WERI-Rb-1 (cell line): ENCODE results near the gene PARVA.

Source experiments
- DNase-seq: peaks from one replicate; pipeline ENCODE4 v3.0.0-alpha.2; 2020
- H3K27ac ChIP-seq: fragments of 250-450 bp; sonication (Bioruptor Pico); 2 replicates; pipeline ENCODE4 v1.5.1; 2020; ENCODE audit warnings: mild to moderate bottlenecking, moderate library complexity
- H3K27me3 ChIP-seq: fragments of 250-450 bp; sonication (Bioruptor Pico); 2 replicates; pipeline ENCODE4 v1.5.1; 2021; ENCODE audit warnings: mild to moderate bottlenecking, low read depth, moderate library complexity; ENCODE audit not compliant: insufficient read depth, severe bottlenecking
- H3K36me3 ChIP-seq: fragments of 250-450 bp; sonication (Bioruptor Pico); 2 replicates; pipeline ENCODE4 v1.5.1; 2020; ENCODE audit warnings: mild to moderate bottlenecking, moderate library complexity
- H3K4me3 ChIP-seq: 2 replicates; pipeline ENCODE4 v1.5.1; 2011; ENCODE audit warnings: low read depth, mild to moderate bottlenecking, control low read depth, low read length
- H3K9me3 ChIP-seq: fragments of 250-450 bp; sonication (Bioruptor Pico); 2 replicates; pipeline ENCODE4 v1.5.1; 2021; ENCODE audit warnings: mild to moderate bottlenecking, moderate library complexity; ENCODE audit not compliant: severe bottlenecking
- TF ChIP-seq, protein P1 (sequence below): IDR thresholded peaks from 2 replicates; pipeline ENCODE4 v1.5.1; 2011; ENCODE audit warnings: low read depth, mild to moderate bottlenecking, control low read depth, inconsistent platforms, low read length

PARVA gene

GRCh38 chr11:12528487-12528886 is 151.1 kb downstream of the PARVA start:
- TF ChIP-seq, protein P1, sequence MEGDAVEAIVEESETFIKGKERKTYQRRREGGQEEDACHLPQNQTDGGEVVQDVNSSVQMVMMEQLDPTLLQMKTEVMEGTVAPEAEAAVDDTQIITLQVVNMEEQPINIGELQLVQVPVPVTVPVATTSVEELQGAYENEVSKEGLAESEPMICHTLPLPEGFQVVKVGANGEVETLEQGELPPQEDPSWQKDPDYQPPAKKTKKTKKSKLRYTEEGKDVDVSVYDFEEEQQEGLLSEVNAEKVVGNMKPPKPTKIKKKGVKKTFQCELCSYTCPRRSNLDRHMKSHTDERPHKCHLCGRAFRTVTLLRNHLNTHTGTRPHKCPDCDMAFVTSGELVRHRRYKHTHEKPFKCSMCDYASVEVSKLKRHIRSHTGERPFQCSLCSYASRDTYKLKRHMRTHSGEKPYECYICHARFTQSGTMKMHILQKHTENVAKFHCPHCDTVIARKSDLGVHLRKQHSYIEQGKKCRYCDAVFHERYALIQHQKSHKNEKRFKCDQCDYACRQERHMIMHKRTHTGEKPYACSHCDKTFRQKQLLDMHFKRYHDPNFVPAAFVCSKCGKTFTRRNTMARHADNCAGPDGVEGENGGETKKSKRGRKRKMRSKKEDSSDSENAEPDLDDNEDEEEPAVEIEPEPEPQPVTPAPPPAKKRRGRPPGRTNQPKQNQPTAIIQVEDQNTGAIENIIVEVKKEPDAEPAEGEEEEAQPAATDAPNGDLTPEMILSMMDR = no peak
- no peak for DNase-seq
- H3K27ac ChIP-seq = no peak overlapping the region
- no peak overlapping the region for H3K4me3 ChIP-seq
- no peaks in the 10 kb centered on the region for H3K36me3 ChIP-seq
- no peaks in the 10 kb centered on the region for H3K9me3 ChIP-seq
- no peaks in the 10 kb centered on the region for H3K27me3 ChIP-seq

GRCh38 chr11:12529041-12529440 is 151.7 kb downstream of the PARVA start:
- Histone ChIP-seq H3K27me3 (no peaks in the 10 kb centered on the region), H3K27ac (no peak overlapping the region), H3K36me3 (no peaks in the 10 kb centered on the region), H3K9me3 (no peaks in the 10 kb centered on the region), H3K4me3 (no peak overlapping the region)
- TF ChIP-seq, protein P1 = no peak
- no peak for DNase-seq

- no peaks in the 10 kb centered on the region for H3K9me3 ChIP-seq
- TF ChIP-seq, protein P1 = no peak
- H3K27ac ChIP-seq = no peak overlapping the region
- no peaks in the 10 kb centered on the region for H3K27me3 ChIP-seq
- H3K4me3 ChIP-seq = no peak overlapping the region
- DNase-seq = no peak
- no peaks in the 10 kb centered on the region for H3K36me3 ChIP-seq
These were observed 152.4 kb downstream of the PARVA start for GRCh38 chr11:12529793-12530192.

GRCh38 chr11:12531020-12531419 is 153.6 kb downstream of the PARVA start:
- H3K4me3 ChIP-seq = no peak overlapping the region
- H3K27ac ChIP-seq = no peak overlapping the region
- no peaks in the 10 kb centered on the region for H3K9me3 ChIP-seq
- no peaks in the 10 kb centered on the region for H3K36me3 ChIP-seq
- DNase-seq = no peak
- H3K27me3 ChIP-seq = no peaks in the 10 kb centered on the region
- TF ChIP-seq, protein P1 = no peak

DNA sequence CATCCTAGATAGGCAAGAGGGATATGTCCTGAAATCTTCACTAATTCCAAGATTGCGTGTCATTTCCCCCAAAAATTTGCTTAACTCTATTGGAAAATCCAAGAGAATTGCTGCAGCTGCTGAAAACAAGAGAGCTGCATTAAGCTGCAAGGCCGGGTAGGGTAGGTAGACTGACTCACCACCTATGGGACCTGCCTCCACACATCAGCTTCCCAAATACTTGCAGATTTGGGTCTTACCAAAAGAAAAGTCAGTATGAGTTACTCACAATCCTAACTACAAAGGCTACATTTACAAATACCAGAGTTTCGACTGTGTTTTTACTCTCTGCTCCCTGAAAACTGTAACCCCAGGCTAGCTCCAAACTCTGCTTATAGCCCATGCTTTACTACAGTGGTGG is 154.3 kb downstream of the PARVA start:
- TF ChIP-seq, protein P1 = no peak
- H3K27ac ChIP-seq = no peak overlapping the region

GRCh38 chr11:12532580-12532979 is 155.2 kb downstream of the PARVA start:
- no peak for DNase-seq
- TF ChIP-seq, protein P1 = no peak
- H3K36me3 ChIP-seq = no peaks in the 10 kb centered on the region
- H3K4me3 ChIP-seq = no peak overlapping the region
- H3K27ac ChIP-seq = no peak overlapping the region
- no peaks in the 10 kb centered on the region for H3K27me3 ChIP-seq
- no peaks in the 10 kb centered on the region for H3K9me3 ChIP-seq

More for the DNA sequence above, 154.3 kb downstream of the PARVA start:
- no peaks in the 10 kb centered on the region for H3K27me3 ChIP-seq
- DNase-seq = no peak
- H3K36me3 ChIP-seq = no peaks in the 10 kb centered on the region
- no peak overlapping the region for H3K4me3 ChIP-seq
- no peaks in the 10 kb centered on the region for H3K9me3 ChIP-seq
